DND-41 (cell line): ENCODE results near the gene TSPO.

Experiments used
- ATAC-seq: fragments of 200-7000 bp; cut with Tn5 transposase; 3 replicates; pipeline ENCODE4 v1.9.1; 2021; ENCODE audit warnings: low read depth; ENCODE audit not compliant: insufficient read depth
- DNase-seq: peaks from one replicate; pipeline ENCODE4 v3.0.0-alpha.2; 2020
- H2AFZ ChIP-seq: 2 replicates; pipeline ENCODE4 v1.6.0; 2012; ENCODE audit warnings: low read depth, low read length
- H3K27ac ChIP-seq: 2 replicates; pipeline ENCODE4 v1.5.1; 2012; ENCODE audit warnings: low read length, inconsistent platforms
- H3K27me3 ChIP-seq: fragments of 200-600 bp; sonication (generic); 2 replicates; pipeline ENCODE4 v1.6.0; 2012; ENCODE audit warnings: low read length, mild to moderate bottlenecking, inconsistent platforms; ENCODE audit not compliant: insufficient read depth, poor library complexity
- H3K36me3 ChIP-seq: 2 replicates; pipeline ENCODE4 v1.5.1; 2012; ENCODE audit warnings: low read length, inconsistent platforms; ENCODE audit not compliant: insufficient read depth
- H3K4me1 ChIP-seq: 2 replicates; pipeline ENCODE4 v1.5.1; 2012; ENCODE audit warnings: mild to moderate bottlenecking, low read length; ENCODE audit not compliant: insufficient read depth
- H3K4me2 ChIP-seq: 2 replicates; pipeline ENCODE4 v1.6.0; 2012; ENCODE audit warnings: mild to moderate bottlenecking, moderate library complexity, low read length, inconsistent platforms; ENCODE audit not compliant: insufficient read depth
- H3K4me3 ChIP-seq, 2 experiments: fragments of 200-600 bp in 1 of 2; shearing (Covaris generic) in 1 of 2; 2 replicates each; pipeline ENCODE4 v1.5.1; 2012 to 2016; ENCODE audit warnings: inconsistent platforms in 2 of 2, low read length in 2 of 2, mild to moderate bottlenecking in 2 of 2, low read depth in 1 of 2, moderate library complexity in 1 of 2
- H3K79me2 ChIP-seq: 2 replicates; pipeline ENCODE4 v1.6.0; 2012; ENCODE audit warnings: low read length, inconsistent platforms; ENCODE audit not compliant: insufficient read depth
- H3K9ac ChIP-seq: 2 replicates; pipeline ENCODE4 v1.6.0; 2012; ENCODE audit warnings: low read depth, mild to moderate bottlenecking, inconsistent platforms, low read length, moderate library complexity
- H3K9me3 ChIP-seq: 2 replicates; pipeline ENCODE4 v1.5.1; 2012; ENCODE audit warnings: low read length, moderate library complexity, mild to moderate bottlenecking, inconsistent platforms; ENCODE audit not compliant: insufficient read depth, severe bottlenecking
- H4K20me1 ChIP-seq: 2 replicates; pipeline ENCODE4 v1.6.0; 2012; ENCODE audit warnings: low read length; ENCODE audit not compliant: insufficient read depth
- CTCF ChIP-seq: IDR thresholded peaks from 2 replicates; pipeline ENCODE4 v1.5.1; 2012; ENCODE audit warnings: borderline replicate concordance, low read length, moderate library complexity, mild to moderate bottlenecking; ENCODE audit not compliant: poor library complexity, severe bottlenecking; ENCODE audit errors: extremely low read depth
- EZH2 ChIP-seq: IDR thresholded peaks from 3 replicates; pipeline ENCODE4 v1.6.1; 2012; ENCODE audit warnings: borderline replicate concordance, low read depth, mild to moderate bottlenecking, moderate library complexity, low read length, inconsistent platforms; ENCODE audit not compliant: severe bottlenecking

The TSPO gene

GRCh38 chr22:43205261-43205691 is 53.9 kb downstream of the TSPO start:
- no peak for ATAC-seq
- TF ChIP-seq CTCF (no peak), EZH2 (no peak)
- Histone ChIP-seq H3K4me2 (no peak overlapping the region), H4K20me1 (no peaks in the 10 kb centered on the region), H3K36me3 (no peaks in the 10 kb centered on the region), H3K27me3 (no peaks in the 10 kb centered on the region), H3K4me1 (no peaks in the 10 kb centered on the region), H3K9me3 (no peaks in the 10 kb centered on the region), H2AFZ (no peak overlapping the region), H3K27ac (no peak overlapping the region), H3K79me2 (no peaks in the 10 kb centered on the region), H3K9ac (no peak overlapping the region), H3K4me3 (no peak overlapping the region)
- no peak for DNase-seq

DNA sequence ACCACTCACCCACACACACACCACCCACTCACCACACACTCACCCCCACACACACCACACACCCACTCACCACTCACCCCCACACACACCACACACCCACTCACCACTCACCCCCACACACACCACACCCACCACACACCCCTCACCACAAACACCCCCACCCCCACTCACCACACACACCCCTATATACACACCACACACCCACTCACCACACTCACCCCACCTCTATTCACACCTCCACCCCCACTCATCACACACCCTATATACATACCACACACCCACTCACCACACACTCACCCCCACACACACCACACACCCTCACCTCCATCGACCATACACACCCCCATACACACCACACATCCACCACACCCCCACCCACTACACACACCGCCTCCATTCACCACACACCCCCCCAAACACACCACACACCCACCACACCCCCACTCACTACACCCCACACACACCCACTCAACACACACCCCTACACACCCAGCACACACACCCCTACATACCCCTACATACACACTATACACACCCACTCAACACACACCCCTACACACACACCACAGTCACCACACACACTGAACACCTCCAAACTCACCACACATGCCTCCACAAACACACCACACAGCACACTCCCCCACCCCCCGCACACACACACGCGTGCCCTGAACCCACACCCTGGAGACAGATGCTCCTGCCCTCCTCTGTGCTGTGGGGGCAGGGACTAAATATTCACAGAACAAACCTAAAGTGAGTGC is 54.6 kb downstream of the TSPO start:
- ATAC-seq (no peak), DNase-seq (no peak)
- no peaks in the 10 kb centered on the region for H3K79me2 ChIP-seq
- H3K4me2 ChIP-seq = no peak overlapping the region
- H3K9me3 ChIP-seq = no peaks in the 10 kb centered on the region
- H3K9ac ChIP-seq = no peak overlapping the region
- no peaks in the 10 kb centered on the region for H3K27me3 ChIP-seq
- no peaks in the 10 kb centered on the region for H4K20me1 ChIP-seq
- H3K4me3 ChIP-seq = no peak overlapping the region
- no peak overlapping the region for H2AFZ ChIP-seq
- H3K4me1 ChIP-seq = no peaks in the 10 kb centered on the region
- H3K36me3 ChIP-seq = no peaks in the 10 kb centered on the region
- no peak for TF ChIP-seq CTCF
- no peak for TF ChIP-seq EZH2
- H3K27ac ChIP-seq = no peak overlapping the region

DNA sequence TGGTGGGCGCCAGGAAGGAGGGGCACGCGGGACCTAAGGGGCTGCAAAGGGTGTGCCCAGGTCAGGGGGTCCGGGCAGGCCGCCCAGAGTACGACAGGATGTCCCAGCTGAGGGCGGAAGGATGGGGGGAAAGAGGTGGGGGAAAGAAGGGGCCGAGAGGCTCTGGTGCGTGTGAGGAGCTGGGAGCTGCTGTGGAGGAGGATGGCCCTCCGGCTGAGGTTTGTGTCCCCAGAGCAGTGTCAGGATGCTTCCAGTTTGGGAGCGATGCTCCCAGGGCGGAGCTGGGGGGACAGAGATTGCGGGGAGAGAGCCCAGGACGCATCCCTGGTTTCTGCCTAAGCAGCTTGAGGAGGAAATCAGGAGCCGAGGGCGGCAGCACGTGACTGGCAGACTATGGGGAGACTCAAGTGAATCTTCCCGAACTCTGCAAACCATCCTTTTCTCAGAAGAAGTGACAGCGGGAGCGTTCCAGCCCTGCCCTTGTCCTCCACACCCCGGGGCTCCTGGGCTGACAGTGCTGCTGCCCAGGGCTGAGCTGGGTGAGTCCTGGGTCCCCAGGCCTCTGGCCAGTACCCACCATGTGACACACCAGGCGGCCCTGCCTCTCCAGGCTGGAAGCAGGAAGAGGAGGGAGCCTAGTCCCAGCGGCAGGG is 55.3 kb downstream of the TSPO start:
- Histone ChIP-seq H3K4me3 (no peak overlapping the region), H4K20me1 (no peaks in the 10 kb centered on the region), H3K4me1 (no peaks in the 10 kb centered on the region), H3K79me2 (no peaks in the 10 kb centered on the region), H2AFZ (no peak overlapping the region), H3K27me3 (no peaks in the 10 kb centered on the region), H3K36me3 (no peaks in the 10 kb centered on the region), H3K9ac (no peak overlapping the region), H3K4me2 (no peak overlapping the region), H3K27ac (no peak overlapping the region), H3K9me3 (no peaks in the 10 kb centered on the region)
- TF ChIP-seq EZH2 (no peak), CTCF (no peak)
- no peak for DNase-seq
- 0 out of 3 replicates have a peak, but pooled peaks have one; percentile 19 for ATAC-seq
